Keratinocyte (primary cell): ENCODE results near the gene JMJD7. TPM values are rescaled to one million over a fixed set of nuclear protein-coding genes. Genes with fewer than 3 reads are reported as not detected.

Experiments
- DNase-seq: peaks from one replicate; pipeline ENCODE4 v3.0.0-alpha.2; 2011; ENCODE audit warnings: low read depth, missing footprints, low spot score
- FAIRE-seq: peaks from 2 replicates; lab custom pipeline; 2011; peaks lifted over from hg19 to GRCh38; lab: Jason Lieb, UNC
- H2AFZ ChIP-seq: 2 replicates; pipeline ENCODE4 v1.6.0; 2012; ENCODE audit warnings: low read length, control low read depth, inconsistent platforms; ENCODE audit not compliant: control insufficient read depth
- H3K27ac ChIP-seq: 2 replicates; pipeline ENCODE4 v1.5.1; 2011; ENCODE audit warnings: low read length; ENCODE audit not compliant: control insufficient read depth, insufficient read depth
- H3K27me3 ChIP-seq: 3 replicates; pipeline ENCODE4 v1.6.0; 2011; ENCODE audit warnings: low read length; ENCODE audit not compliant: control insufficient read depth, insufficient read depth; ENCODE audit errors: extremely low read depth
- H3K36me3 ChIP-seq, 2 experiments: 2 replicates in 1 of 2; 3 replicates in 1 of 2; pipeline ENCODE4 v1.5.1; 2011; ENCODE audit warnings: low read length in 2 of 2, mild to moderate bottlenecking in 1 of 2; ENCODE audit not compliant: control insufficient read depth in 2 of 2, insufficient read depth in 2 of 2; ENCODE audit errors: extremely low read depth in 1 of 2
- H3K4me1 ChIP-seq: 3 replicates; pipeline ENCODE4 v1.5.1; 2011; ENCODE audit warnings: low read length; ENCODE audit not compliant: control insufficient read depth, insufficient read depth; ENCODE audit errors: extremely low read depth
- H3K4me2 ChIP-seq: 3 replicates; pipeline ENCODE4 v1.6.0; 2011; ENCODE audit warnings: low read depth, low read length; ENCODE audit not compliant: control insufficient read depth, insufficient read depth; ENCODE audit errors: extremely low read depth
- H3K4me3 ChIP-seq, 3 experiments: fragments of 200-600 bp in 1 of 3; sonication (generic) in 1 of 3; 2 replicates in 2 of 3; 3 replicates in 1 of 3; pipeline ENCODE4 v1.5.1; 2011 to 2016; ENCODE audit warnings: low read length in 3 of 3, mild to moderate bottlenecking in 3 of 3, control low read depth in 2 of 3, inconsistent platforms in 1 of 3, low read depth in 1 of 3, mixed read lengths in 1 of 3, mixed run types in 1 of 3, moderate library complexity in 1 of 3; ENCODE audit not compliant: control insufficient read depth in 2 of 3, insufficient read depth in 2 of 3; ENCODE audit errors: extremely low read depth in 1 of 3
- H3K79me2 ChIP-seq: 2 replicates; pipeline ENCODE4 v1.6.0; 2012; ENCODE audit warnings: low read length; ENCODE audit not compliant: control insufficient read depth, insufficient read depth
- H3K9ac ChIP-seq: 3 replicates; pipeline ENCODE4 v1.6.0; 2011; ENCODE audit warnings: low read length; ENCODE audit not compliant: control insufficient read depth, insufficient read depth; ENCODE audit errors: extremely low read depth
- H3K9me1 ChIP-seq: 3 replicates; pipeline ENCODE4 v1.6.0; 2011; ENCODE audit warnings: low read length; ENCODE audit not compliant: control insufficient read depth, insufficient read depth; ENCODE audit errors: extremely low read depth
- H3K9me3 ChIP-seq: 2 replicates; pipeline ENCODE4 v1.5.1; 2012; ENCODE audit warnings: low read depth, low read length; ENCODE audit not compliant: control insufficient read depth
- H4K20me1 ChIP-seq: 3 replicates; pipeline ENCODE4 v1.6.0; 2011; ENCODE audit warnings: low read length; ENCODE audit not compliant: control insufficient read depth, insufficient read depth; ENCODE audit errors: extremely low read depth
- EZH2 ChIP-seq: IDR thresholded peaks from one replicate; pipeline ENCODE4 v1.6.1; 2012; ENCODE audit warnings: inconsistent platforms, mild to moderate bottlenecking, low read length, moderate library complexity
- dilution Hi-C: fragments of 300-500 bp; cut with MboI; formaldehyde crosslinking; loops from one replicate; pipeline ENCODE4 v1.7.0; 2020; ENCODE audit warnings: low sequenced_read_pairs; ENCODE audit not compliant: extremely low pct_ligation_motif_present
- polyA plus RNA-seq, 5 experiments: library from polyadenylated mRNA; depleted of rRNA in 3 of 5; stranded (reverse) in 3 of 5; stranded (forward) in 1 of 5; unstranded in 1 of 5; fragments of >200 nt; gene quantifications; 1 replicate in 1 of 5; 2 replicates in 3 of 5; 3 replicates in 1 of 5; pipeline versions ENCODE4 v1.2.1 to v1.2.3, GENCODE V29; 2011 to 2012; ENCODE audit warnings: missing spikeins in 2 of 5, low read depth in 1 of 5, low replicate concordance in 1 of 5
- TF ChIP-seq, protein P1 (sequence below), 3 experiments: IDR thresholded peaks in 1 of 3; conservative IDR thresholded peaks in 1 of 3; optimal IDR thresholded peaks in 1 of 3; 2 replicates in 2 of 3; 3 replicates in 1 of 3; pipeline versions ENCODE3 to v1.5.1; 2011; ENCODE audit warnings: low read length in 3 of 3, mild to moderate bottlenecking in 3 of 3, moderate library complexity in 2 of 3, control low read depth in 1 of 3, inconsistent platforms in 1 of 3; ENCODE audit not compliant: insufficient read depth in 2 of 3; ENCODE audit errors: extremely low read depth in 1 of 3

JMJD7 gene
- polyA plus RNA-seq, 1 donor (not counting 4 experiments of a cell fraction or from before 2014, with no cell fraction given), result 8.2 TPM

DNA sequence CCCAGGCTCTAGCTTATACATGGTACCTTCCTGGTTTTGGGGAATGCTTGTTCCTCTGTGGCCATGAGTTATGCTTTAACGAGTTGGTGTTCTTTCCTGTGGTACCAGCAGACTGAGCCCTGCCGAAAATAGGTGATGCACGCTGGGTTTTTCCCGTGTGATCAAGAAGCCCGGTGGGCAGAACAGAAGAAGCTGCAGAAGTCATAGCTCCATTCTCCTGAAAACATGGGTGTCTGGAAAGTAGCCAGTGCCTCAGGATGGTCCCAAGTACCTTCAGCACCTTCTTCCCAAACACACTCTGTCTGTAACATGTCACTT, 28.4 kb upstream of the JMJD7 start:
- Histone ChIP-seq H3K4me3 (no peak overlapping the region), H3K79me2 (peaks cover 55% of the 10 kb centered on the region), H3K9me3 (no peaks in the 10 kb centered on the region), H3K36me3 (peaks cover 5 to 12% of the 10 kb centered on the region in 2 experiments), H2AFZ (no peak overlapping the region), H4K20me1 (no peaks in the 10 kb centered on the region), H3K4me1 (peaks cover 80% of the 10 kb centered on the region), H3K4me2 (peak overlapping the region; percentile 51), H3K9ac (no peak overlapping the region), H3K27ac (peak overlapping the region; percentile 24), H3K9me1 (no peaks in the 10 kb centered on the region), H3K27me3 (no peaks in the 10 kb centered on the region)
- no peak for TF ChIP-seq EZH2
- TF ChIP-seq, protein P1, sequence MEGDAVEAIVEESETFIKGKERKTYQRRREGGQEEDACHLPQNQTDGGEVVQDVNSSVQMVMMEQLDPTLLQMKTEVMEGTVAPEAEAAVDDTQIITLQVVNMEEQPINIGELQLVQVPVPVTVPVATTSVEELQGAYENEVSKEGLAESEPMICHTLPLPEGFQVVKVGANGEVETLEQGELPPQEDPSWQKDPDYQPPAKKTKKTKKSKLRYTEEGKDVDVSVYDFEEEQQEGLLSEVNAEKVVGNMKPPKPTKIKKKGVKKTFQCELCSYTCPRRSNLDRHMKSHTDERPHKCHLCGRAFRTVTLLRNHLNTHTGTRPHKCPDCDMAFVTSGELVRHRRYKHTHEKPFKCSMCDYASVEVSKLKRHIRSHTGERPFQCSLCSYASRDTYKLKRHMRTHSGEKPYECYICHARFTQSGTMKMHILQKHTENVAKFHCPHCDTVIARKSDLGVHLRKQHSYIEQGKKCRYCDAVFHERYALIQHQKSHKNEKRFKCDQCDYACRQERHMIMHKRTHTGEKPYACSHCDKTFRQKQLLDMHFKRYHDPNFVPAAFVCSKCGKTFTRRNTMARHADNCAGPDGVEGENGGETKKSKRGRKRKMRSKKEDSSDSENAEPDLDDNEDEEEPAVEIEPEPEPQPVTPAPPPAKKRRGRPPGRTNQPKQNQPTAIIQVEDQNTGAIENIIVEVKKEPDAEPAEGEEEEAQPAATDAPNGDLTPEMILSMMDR (optimal IDR thresholded peaks at IDR 0.05 in 1 of 3, IDR thresholded peaks at IDR 0.05 in 1 of 3, conservative IDR thresholded peaks at IDR 0.05 in 1 of 3; ENCODE audit: extremely low read depth in 1 of 3, insufficient read depth in 2 of 3, low read length in 3 of 3), result no peak
- DNase-seq (no peak), FAIRE-seq (no peak)
- dilution Hi-C loops, result no loop called here

DNA sequence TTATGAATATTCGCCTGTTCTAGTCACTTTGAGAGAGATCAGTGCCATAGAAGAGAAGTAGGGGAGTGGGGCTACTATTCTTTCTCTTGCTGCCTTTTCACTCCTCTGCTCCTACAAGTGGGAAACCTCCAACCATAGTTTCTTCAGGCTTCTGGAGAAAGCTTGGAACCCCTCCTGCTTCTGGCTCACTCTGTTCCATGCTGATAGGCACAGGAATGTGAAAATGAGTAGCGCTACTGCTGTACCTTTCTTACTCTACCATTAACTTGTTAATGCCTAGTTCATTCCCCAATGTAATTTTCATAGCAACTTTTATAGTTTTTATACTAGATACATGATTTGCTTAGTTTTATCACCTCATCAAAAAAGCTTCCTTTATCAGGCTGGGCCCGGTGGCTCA, 26.7 kb upstream of the JMJD7 start:
- H3K36me3 ChIP-seq, result peaks cover 4 to 18% of the 10 kb centered on the region in 2 experiments
- no peaks in the 10 kb centered on the region for H3K27me3 ChIP-seq

More for the DNA sequence above, 26.7 kb upstream of the JMJD7 start:
- peaks cover 51% of the 10 kb centered on the region for H3K79me2 ChIP-seq
- no peaks in the 10 kb centered on the region for H3K9me3 ChIP-seq
- no peak overlapping the region for H2AFZ ChIP-seq
- peaks cover 83% of the 10 kb centered on the region for H3K4me1 ChIP-seq
- FAIRE-seq (no peak), DNase-seq (no peak)
- no peaks in the 10 kb centered on the region for H3K9me1 ChIP-seq
- dilution Hi-C loops, result no loop called here
- H3K27ac ChIP-seq, result peak overlapping the region; percentile 99
- no peak for TF ChIP-seq EZH2
- TF ChIP-seq, protein P1 (optimal IDR thresholded peaks at IDR 0.05 in 1 of 3, IDR thresholded peaks at IDR 0.05 in 1 of 3, conservative IDR thresholded peaks at IDR 0.05 in 1 of 3; ENCODE audit: extremely low read depth in 1 of 3, insufficient read depth in 2 of 3, low read length in 3 of 3), result no peak
- H4K20me1 ChIP-seq, result no peaks in the 10 kb centered on the region
- H3K4me2 ChIP-seq, result peak overlapping the region; percentile 35
- H3K4me3 ChIP-seq, result no peak overlapping the region
- peak overlapping the region; percentile 43 for H3K9ac ChIP-seq
